Mammary epithelial cell (primary cell): ENCODE data around the gene CDH4.

Experiments used
- EZH2 ChIP-seq: IDR thresholded peaks from 2 replicates; pipeline ENCODE4 v1.6.1; 2012; ENCODE audit warnings: low read length, inconsistent platforms, borderline replicate concordance
- TF ChIP-seq, protein P1 (sequence below), 2 donors: IDR thresholded peaks in 1 of 2; conservative IDR thresholded peaks in 1 of 2; 2 replicates each; pipeline ENCODE4 v1.5.1; 2011 to 2012; ENCODE audit warnings: inconsistent platforms in 2 of 2, low read length in 2 of 2, mild to moderate bottlenecking in 2 of 2, control low read depth in 1 of 2, low read depth in 1 of 2; ENCODE audit not compliant: insufficient read depth in 1 of 2; ENCODE audit errors: extremely low read depth in 1 of 2

DNA sequence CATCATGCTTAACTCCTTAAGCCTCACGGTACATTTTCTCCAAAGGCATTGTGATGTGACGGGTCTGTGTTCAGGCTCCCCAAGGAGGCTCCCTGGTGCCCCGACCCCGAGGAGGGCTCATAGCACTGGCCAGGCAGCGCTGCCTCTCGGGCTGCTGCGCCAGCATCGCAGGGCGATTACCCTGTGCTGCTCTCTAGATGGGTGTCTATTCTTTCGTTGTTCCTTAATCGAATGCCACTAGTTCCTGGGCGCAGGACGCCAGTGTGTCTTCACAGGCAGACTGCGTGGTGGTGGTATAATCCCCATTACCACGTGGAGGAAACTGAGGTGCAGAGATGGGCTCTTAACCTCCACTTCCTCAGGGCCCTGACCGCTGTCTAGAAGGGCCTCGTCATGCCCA, 267.4 kb downstream of the CDH4 start:
- TF ChIP-seq, protein P1, sequence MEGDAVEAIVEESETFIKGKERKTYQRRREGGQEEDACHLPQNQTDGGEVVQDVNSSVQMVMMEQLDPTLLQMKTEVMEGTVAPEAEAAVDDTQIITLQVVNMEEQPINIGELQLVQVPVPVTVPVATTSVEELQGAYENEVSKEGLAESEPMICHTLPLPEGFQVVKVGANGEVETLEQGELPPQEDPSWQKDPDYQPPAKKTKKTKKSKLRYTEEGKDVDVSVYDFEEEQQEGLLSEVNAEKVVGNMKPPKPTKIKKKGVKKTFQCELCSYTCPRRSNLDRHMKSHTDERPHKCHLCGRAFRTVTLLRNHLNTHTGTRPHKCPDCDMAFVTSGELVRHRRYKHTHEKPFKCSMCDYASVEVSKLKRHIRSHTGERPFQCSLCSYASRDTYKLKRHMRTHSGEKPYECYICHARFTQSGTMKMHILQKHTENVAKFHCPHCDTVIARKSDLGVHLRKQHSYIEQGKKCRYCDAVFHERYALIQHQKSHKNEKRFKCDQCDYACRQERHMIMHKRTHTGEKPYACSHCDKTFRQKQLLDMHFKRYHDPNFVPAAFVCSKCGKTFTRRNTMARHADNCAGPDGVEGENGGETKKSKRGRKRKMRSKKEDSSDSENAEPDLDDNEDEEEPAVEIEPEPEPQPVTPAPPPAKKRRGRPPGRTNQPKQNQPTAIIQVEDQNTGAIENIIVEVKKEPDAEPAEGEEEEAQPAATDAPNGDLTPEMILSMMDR (conservative IDR thresholded peaks at IDR 0.05 in 1 of 2, IDR thresholded peaks at IDR 0.05 in 1 of 2; ENCODE audit: extremely low read depth in 1 of 2, insufficient read depth in 1 of 2, low read depth in 1 of 2, low read length in 2 of 2), result no peak
- TF ChIP-seq EZH2, result no peak
